Spinal cord (tissue), 10 donors: Measurements from ENCODE around the gene PEX11A. TPM values are rescaled to one million over a fixed set of nuclear protein-coding genes. Genes with fewer than 3 reads are reported as not detected.

Experiments used
- DNase-seq, 6 donors: peaks; one replicate each; pipeline versions ENCODE4 v3.0.0 to v3.0.0-alpha.2; 2013 to 2015; ENCODE audit warnings: low spot score in 6 of 6, low read depth in 4 of 6
- H3K27ac ChIP-seq: one replicate; pipeline ENCODE4 v1.5.1; 2013; ENCODE audit warnings: low read depth, low read length, control low read depth
- H3K27me3 ChIP-seq: one replicate; pipeline ENCODE4 v1.6.1; 2013; ENCODE audit warnings: low read length; ENCODE audit not compliant: control insufficient read depth, insufficient read depth
- H3K36me3 ChIP-seq: one replicate; pipeline ENCODE4 v1.6.1; 2013; ENCODE audit warnings: low read length; ENCODE audit not compliant: control insufficient read depth, insufficient read depth
- H3K4me1 ChIP-seq: one replicate; pipeline ENCODE4 v1.6.1; 2013; ENCODE audit warnings: low read length; ENCODE audit not compliant: control insufficient read depth, insufficient read depth
- H3K4me3 ChIP-seq: one replicate; pipeline ENCODE4 v1.5.1; 2013; ENCODE audit warnings: low read depth, low read length, control low read depth
- H3K9me3 ChIP-seq: one replicate; pipeline ENCODE4 v1.6.1; 2013; ENCODE audit warnings: low read length; ENCODE audit not compliant: control insufficient read depth, insufficient read depth
- WGBS: methylation state at CpG from one replicate; pipeline ENCODE4 v1.1.5; 2013; ENCODE audit warnings: missing lambda C conversion rate; ENCODE audit not compliant: insufficient coverage; 5-methylcytosine and 5-hydroxymethylcytosine counted together
- polyA plus RNA-seq, 2 donors: library from polyadenylated mRNA; unstranded; fragments of 120-200 nt; gene quantifications; one replicate each; pipeline ENCODE4 v1.2.1, GENCODE V29; 2013; ENCODE audit not compliant: insufficient read length in 2 of 2
- total RNA-seq, 2 donors: library from RNA; depleted of rRNA in 1 of 2; stranded (reverse); fragments of 120-200 nt in 1 of 2; fragments of >200 nt in 1 of 2; gene quantifications; one replicate each; pipeline versions ENCODE4 v1.2.3 to v1.2.4, GENCODE V29; 2013 to 2014
- donor health status: healthy.

Gene PEX11A
- total and polyA plus RNA-seq, 4 donors, result 12.7 to 22.9 (median 15.0) TPM

GRCh38 chr15:89662893-89663626 lies 27.5 kb downstream of the PEX11A start:
- Histone ChIP-seq H3K4me1 (peaks cover 16% of the 10 kb centered on the region), H3K9me3 (no peaks in the 10 kb centered on the region), H3K36me3 (no peaks in the 10 kb centered on the region), H3K4me3 (no peak overlapping the region), H3K27ac (peak overlapping the region; percentile 53), H3K27me3 (no peaks in the 10 kb centered on the region)
- DNase-seq, result peak in 1 of 6 donors; percentile 59
- 76% methylated on average over 11 of the region's 11 CpGs for WGBS

GRCh38 chr15:89660556-89660955 lies 30.0 kb downstream of the PEX11A start:
- WGBS, result no CpG with 5 or more reads among the region's 2 CpGs
- no peak overlapping the region for H3K27ac ChIP-seq
- no peaks in the 10 kb centered on the region for H3K36me3 ChIP-seq
- H3K9me3 ChIP-seq, result no peaks in the 10 kb centered on the region
- H3K4me1 ChIP-seq, result peaks cover 11% of the 10 kb centered on the region
- no peak overlapping the region for H3K4me3 ChIP-seq
- no peak for DNase-seq
- H3K27me3 ChIP-seq, result no peaks in the 10 kb centered on the region

- DNase-seq, result no peak
- no peak overlapping the region for H3K4me3 ChIP-seq
- whole genome bisulfite sequencing, result 88% methylated on average over 1 of the region's 2 CpGs
- peaks cover 3% of the 10 kb centered on the region for H3K27me3 ChIP-seq
- H3K27ac ChIP-seq, result no peak overlapping the region
- no peaks in the 10 kb centered on the region for H3K9me3 ChIP-seq
- peaks cover 11% of the 10 kb centered on the region for H3K4me1 ChIP-seq
- H3K36me3 ChIP-seq, result no peaks in the 10 kb centered on the region
These were observed 31.3 kb downstream of the PEX11A start for GRCh38 chr15:89659295-89659694.

GRCh38 chr15:89657686-89658200 lies 32.8 kb downstream of the PEX11A start:
- Histone ChIP-seq H3K27me3 (peaks cover 3% of the 10 kb centered on the region), H3K36me3 (peaks cover 1% of the 10 kb centered on the region), H3K4me1 (peaks cover 15% of the 10 kb centered on the region), H3K9me3 (no peaks in the 10 kb centered on the region), H3K27ac (no peak overlapping the region), H3K4me3 (no peak overlapping the region)
- no peak for DNase-seq
- 89% methylated on average over 3 of the region's 5 CpGs for WGBS

- Histone ChIP-seq H3K36me3 (peaks cover 8% of the 10 kb centered on the region), H3K27ac (no peak overlapping the region), H3K27me3 (peaks cover 3% of the 10 kb centered on the region), H3K9me3 (no peaks in the 10 kb centered on the region), H3K4me3 (no peak overlapping the region), H3K4me1 (peaks cover 15% of the 10 kb centered on the region)
- DNase-seq, result no peak
- WGBS, result 80% methylated on average over 6 of the region's 7 CpGs
These were observed 34.3 kb downstream of the PEX11A start for GRCh38 chr15:89656116-89656815.

GRCh38 chr15:89654847-89655805 lies 35.4 kb downstream of the PEX11A start, which contains the start of gene KIF7:
TSS of gene KIF7 (minus strand) at chr15:89655467. CDS start at chr15:89652930, 2,537 bp downstream.
- Histone ChIP-seq H3K36me3 (peaks cover 8% of the 10 kb centered on the region), H3K27ac (peak within 1 kb of the TSS; percentile 15)
- 1% methylated on average over 86 of the region's 87 CpGs for WGBS

GRCh38 chr15:89654301-89654761 lies 36.2 kb downstream of the PEX11A start:
- Histone ChIP-seq H3K4me3 (peak overlapping the region; percentile 71), H3K36me3 (peaks cover 15% of the 10 kb centered on the region), H3K27ac (no peak overlapping the region), H3K9me3 (no peaks in the 10 kb centered on the region), H3K4me1 (peaks cover 15% of the 10 kb centered on the region), H3K27me3 (peaks cover 3% of the 10 kb centered on the region)
- WGBS, result 17% methylated on average over 13 of the region's 14 CpGs
- no peak for DNase-seq

More at GRCh38 chr15:89654847-89655805, 35.4 kb downstream of the PEX11A start, which contains the start of gene KIF7:
- no peaks in the 10 kb centered on the region for H3K9me3 ChIP-seq
- H3K27me3 ChIP-seq, result peaks cover 3% of the 10 kb centered on the region
- DNase-seq, result peak in 2 of 6 donors; percentile 77 to 84
- H3K4me3 ChIP-seq, result peak within 1 kb of the TSS; percentile 71
- H3K4me1 ChIP-seq, result peaks cover 15% of the 10 kb centered on the region

GRCh38 chr15:89653578-89653977 lies 37.0 kb downstream of the PEX11A start:
- Histone ChIP-seq H3K36me3 (peaks cover 23% of the 10 kb centered on the region), H3K4me1 (peaks cover 15% of the 10 kb centered on the region), H3K4me3 (no peak overlapping the region), H3K27ac (no peak overlapping the region), H3K9me3 (no peaks in the 10 kb centered on the region), H3K27me3 (peaks cover 3% of the 10 kb centered on the region)
- no peak for DNase-seq
- 100% methylated on average over 1 of the region's 2 CpGs for WGBS

GRCh38 chr15:89652666-89653065 lies 37.9 kb downstream of the PEX11A start:
- no peak overlapping the region for H3K27ac ChIP-seq
- no peak overlapping the region for H3K4me3 ChIP-seq
- peaks cover 28% of the 10 kb centered on the region for H3K36me3 ChIP-seq
- H3K9me3 ChIP-seq, result no peaks in the 10 kb centered on the region
- 91% methylated on average over 15 of the region's 16 CpGs for WGBS
- peaks cover 15% of the 10 kb centered on the region for H3K4me1 ChIP-seq
- no peak for DNase-seq
- H3K27me3 ChIP-seq, result peaks cover 3% of the 10 kb centered on the region
